NT2/D1 (cell line): ENCODE results near the gene GOT1.

ENCODE experiments used
- YY1 ChIP-seq: IDR thresholded peaks from 2 replicates; pipeline ENCODE4 v1.6.1; 2011; ENCODE audit not compliant: insufficient read length, insufficient read depth
- ZNF274 ChIP-seq: IDR thresholded peaks from 2 replicates; pipeline ENCODE4 v1.6.1; 2011; ENCODE audit warnings: mild to moderate bottlenecking, low read depth, low read length

GRCh38 chr10:99431190-99431760 is 851 bp upstream of the GOT1 start:
- TF ChIP-seq ZNF274 (no peak), YY1 (no peak)
